ENCODE measurements around the gene STRN. TPM values are rescaled to one million over a fixed set of nuclear protein-coding genes. Genes with fewer than 3 reads are reported as not detected.

The STRN gene
- total and polyA plus RNA-seq, 10 of the 15 experiments (the other 5 are each of a cell fraction or from before 2014, with no cell fraction given): 1.00 to 19.2 (median 9.1) TPM

DNA sequence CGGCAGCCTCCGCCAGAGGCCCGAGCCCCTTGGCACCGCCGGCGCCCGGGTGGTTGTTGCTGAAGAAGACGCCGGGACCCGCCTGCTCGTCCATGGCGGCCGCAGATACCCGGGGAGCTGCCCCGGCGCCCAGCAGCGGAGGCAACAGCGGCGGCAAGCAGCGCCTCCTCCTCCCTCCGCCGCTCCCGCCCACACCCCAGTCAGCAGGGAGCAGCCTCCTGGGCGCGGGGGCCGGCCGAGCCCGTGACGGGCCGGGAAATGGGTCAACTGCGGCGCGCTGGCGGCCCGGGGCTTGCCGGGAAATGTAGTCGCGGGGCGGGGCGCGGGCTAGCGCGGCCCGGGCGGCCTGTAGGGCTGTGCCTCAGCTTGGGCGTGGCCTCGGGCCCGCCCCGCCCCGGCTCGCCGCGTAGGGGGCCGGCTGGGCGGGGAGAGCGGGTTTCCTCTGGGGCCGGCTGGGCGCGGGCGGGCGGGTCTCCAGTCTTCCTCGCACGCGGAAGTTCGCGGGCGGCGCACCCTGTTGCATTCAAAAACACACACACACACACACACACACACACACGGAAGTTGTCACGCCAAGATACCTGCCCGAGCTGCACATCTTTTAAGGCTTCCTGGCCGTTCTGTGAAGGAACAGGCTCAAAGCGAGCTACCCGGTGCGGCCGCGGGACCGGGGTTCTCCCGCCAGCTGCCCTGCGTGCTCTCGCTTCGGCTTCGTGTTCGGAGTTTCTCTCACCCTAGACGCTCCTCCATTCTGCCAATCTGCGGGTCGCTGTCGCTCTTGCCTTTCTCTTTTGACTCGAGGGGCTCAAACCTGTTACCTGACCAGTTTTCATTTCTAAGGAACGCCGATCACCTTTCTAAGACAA, at the start of gene STRN (continued):
- TF ChIP-seq ZSCAN29 (IDR thresholded peaks at IDR 0.05) (peak; percentile 59; the same call in 1 of the 2 replicates), POLR2AphosphoS5 (IDR thresholded peaks at IDR 0.05; ENCODE audit: low read length) (peak; percentile 86), NFXL1 (IDR thresholded peaks at IDR 0.05; ENCODE audit: borderline replicate concordance) (0 out of 2 replicates have a peak, but pooled peaks have one; percentile 31), HSF1 (IDR thresholded peaks at IDR 0.05; ENCODE audit: low read depth, low read length) (no peak), JUND (IDR thresholded peaks at IDR 0.05; ENCODE audit: low read depth, low read length) (0 out of 2 replicates have a peak, but pooled peaks have one; percentile 12), KLF5 (IDR thresholded peaks at IDR 0.05; ENCODE audit: partially characterized antibody) (peak; percentile 34), ZNF384 (IDR thresholded peaks at IDR 0.05; ENCODE audit: borderline replicate concordance, low read depth, low read length) (no peak), IRF4 (IDR thresholded peaks at IDR 0.05; ENCODE audit: low read depth, low read length) (no peak), ZNF217 (IDR thresholded peaks at IDR 0.05) (no peak), ZZZ3 (IDR thresholded peaks at IDR 0.05; ENCODE audit: control insufficient read depth, insufficient read length, low read depth) (no peak), PAX8 (IDR thresholded peaks at IDR 0.05) (no peak), POLR2A (IDR thresholded peaks at IDR 0.05; ENCODE audit: low read depth, low read length) (peak; percentile 88), POLR2AphosphoS2 (IDR thresholded peaks at IDR 0.05; ENCODE audit: low read depth, low read length) (0 out of 2 replicates have a peak, but pooled peaks have one; percentile 62)
- TF ChIP-seq, protein P1, sequence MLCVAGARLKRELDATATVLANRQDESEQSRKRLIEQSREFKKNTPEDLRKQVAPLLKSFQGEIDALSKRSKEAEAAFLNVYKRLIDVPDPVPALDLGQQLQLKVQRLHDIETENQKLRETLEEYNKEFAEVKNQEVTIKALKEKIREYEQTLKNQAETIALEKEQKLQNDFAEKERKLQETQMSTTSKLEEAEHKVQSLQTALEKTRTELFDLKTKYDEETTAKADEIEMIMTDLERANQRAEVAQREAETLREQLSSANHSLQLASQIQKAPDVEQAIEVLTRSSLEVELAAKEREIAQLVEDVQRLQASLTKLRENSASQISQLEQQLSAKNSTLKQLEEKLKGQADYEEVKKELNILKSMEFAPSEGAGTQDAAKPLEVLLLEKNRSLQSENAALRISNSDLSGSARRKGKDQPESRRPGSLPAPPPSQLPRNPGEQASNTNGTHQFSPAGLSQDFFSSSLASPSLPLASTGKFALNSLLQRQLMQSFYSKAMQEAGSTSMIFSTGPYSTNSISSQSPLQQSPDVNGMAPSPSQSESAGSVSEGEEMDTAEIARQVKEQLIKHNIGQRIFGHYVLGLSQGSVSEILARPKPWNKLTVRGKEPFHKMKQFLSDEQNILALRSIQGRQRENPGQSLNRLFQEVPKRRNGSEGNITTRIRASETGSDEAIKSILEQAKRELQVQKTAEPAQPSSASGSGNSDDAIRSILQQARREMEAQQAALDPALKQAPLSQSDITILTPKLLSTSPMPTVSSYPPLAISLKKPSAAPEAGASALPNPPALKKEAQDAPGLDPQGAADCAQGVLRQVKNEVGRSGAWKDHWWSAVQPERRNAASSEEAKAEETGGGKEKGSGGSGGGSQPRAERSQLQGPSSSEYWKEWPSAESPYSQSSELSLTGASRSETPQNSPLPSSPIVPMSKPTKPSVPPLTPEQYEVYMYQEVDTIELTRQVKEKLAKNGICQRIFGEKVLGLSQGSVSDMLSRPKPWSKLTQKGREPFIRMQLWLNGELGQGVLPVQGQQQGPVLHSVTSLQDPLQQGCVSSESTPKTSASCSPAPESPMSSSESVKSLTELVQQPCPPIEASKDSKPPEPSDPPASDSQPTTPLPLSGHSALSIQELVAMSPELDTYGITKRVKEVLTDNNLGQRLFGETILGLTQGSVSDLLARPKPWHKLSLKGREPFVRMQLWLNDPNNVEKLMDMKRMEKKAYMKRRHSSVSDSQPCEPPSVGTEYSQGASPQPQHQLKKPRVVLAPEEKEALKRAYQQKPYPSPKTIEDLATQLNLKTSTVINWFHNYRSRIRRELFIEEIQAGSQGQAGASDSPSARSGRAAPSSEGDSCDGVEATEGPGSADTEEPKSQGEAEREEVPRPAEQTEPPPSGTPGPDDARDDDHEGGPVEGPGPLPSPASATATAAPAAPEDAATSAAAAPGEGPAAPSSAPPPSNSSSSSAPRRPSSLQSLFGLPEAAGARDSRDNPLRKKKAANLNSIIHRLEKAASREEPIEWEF (IDR thresholded peaks at IDR 0.05; ENCODE audit: insufficient replicate concordance, low read depth, low read length): no peak
- TF ChIP-seq, protein P2, sequence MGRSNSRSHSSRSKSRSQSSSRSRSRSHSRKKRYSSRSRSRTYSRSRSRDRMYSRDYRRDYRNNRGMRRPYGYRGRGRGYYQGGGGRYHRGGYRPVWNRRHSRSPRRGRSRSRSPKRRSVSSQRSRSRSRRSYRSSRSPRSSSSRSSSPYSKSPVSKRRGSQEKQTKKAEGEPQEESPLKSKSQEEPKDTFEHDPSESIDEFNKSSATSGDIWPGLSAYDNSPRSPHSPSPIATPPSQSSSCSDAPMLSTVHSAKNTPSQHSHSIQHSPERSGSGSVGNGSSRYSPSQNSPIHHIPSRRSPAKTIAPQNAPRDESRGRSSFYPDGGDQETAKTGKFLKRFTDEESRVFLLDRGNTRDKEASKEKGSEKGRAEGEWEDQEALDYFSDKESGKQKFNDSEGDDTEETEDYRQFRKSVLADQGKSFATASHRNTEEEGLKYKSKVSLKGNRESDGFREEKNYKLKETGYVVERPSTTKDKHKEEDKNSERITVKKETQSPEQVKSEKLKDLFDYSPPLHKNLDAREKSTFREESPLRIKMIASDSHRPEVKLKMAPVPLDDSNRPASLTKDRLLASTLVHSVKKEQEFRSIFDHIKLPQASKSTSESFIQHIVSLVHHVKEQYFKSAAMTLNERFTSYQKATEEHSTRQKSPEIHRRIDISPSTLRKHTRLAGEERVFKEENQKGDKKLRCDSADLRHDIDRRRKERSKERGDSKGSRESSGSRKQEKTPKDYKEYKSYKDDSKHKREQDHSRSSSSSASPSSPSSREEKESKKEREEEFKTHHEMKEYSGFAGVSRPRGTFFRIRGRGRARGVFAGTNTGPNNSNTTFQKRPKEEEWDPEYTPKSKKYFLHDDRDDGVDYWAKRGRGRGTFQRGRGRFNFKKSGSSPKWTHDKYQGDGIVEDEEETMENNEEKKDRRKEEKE (IDR thresholded peaks at IDR 0.05): no peak

Data from GM12878 (cell line).